Loucy (cell line): Measurements from ENCODE around the gene DLL1.

Source experiments
- H2AFZ ChIP-seq: fragments of 200-600 bp; sonication (generic); 2 replicates; pipeline ENCODE4 v1.6.0; 2016; ENCODE audit warnings: antibody characterized with exemption, mild to moderate bottlenecking, low read length, moderate library complexity
- H3F3A ChIP-seq: fragments of 200-600 bp; 2 replicates; pipeline ENCODE4 v1.6.0; 2016; ENCODE audit warnings: antibody characterized with exemption, low read depth, mild to moderate bottlenecking
- H3K27me3 ChIP-seq: fragments of 200-600 bp; sonication (generic); 2 replicates; pipeline ENCODE4 v1.6.1; 2014; ENCODE audit warnings: low read length, mild to moderate bottlenecking; ENCODE audit not compliant: insufficient read depth, poor library complexity, severe bottlenecking
- H3K36me3 ChIP-seq: fragments of 200-600 bp; sonication (generic); 2 replicates; pipeline ENCODE4 v1.6.1; 2016; ENCODE audit warnings: low read length; ENCODE audit not compliant: insufficient read depth
- H3K4me1 ChIP-seq: fragments of 200-600 bp; sonication (generic); 2 replicates; pipeline ENCODE4 v1.5.1; 2014; ENCODE audit warnings: low read length, mild to moderate bottlenecking; ENCODE audit not compliant: insufficient read depth, poor library complexity, severe bottlenecking
- H3K4me2 ChIP-seq: fragments of 200-600 bp; sonication (generic); 2 replicates; pipeline ENCODE4 v1.6.0; 2014; ENCODE audit warnings: antibody characterized with exemption, low read length, low read depth, mild to moderate bottlenecking; ENCODE audit not compliant: poor library complexity, severe bottlenecking
- H3K4me3 ChIP-seq: fragments of 200-600 bp; sonication (generic); 2 replicates; pipeline ENCODE4 v1.5.1; 2014; ENCODE audit warnings: low read length, mild to moderate bottlenecking, mixed read lengths; ENCODE audit not compliant: poor library complexity, severe bottlenecking
- H3K79me2 ChIP-seq: fragments of 200-600 bp; sonication (generic); 2 replicates; pipeline ENCODE4 v1.6.1; 2014; ENCODE audit warnings: low read length; ENCODE audit not compliant: insufficient read depth
- H3K9ac ChIP-seq: fragments of 200-600 bp; sonication (generic); 2 replicates; pipeline ENCODE4 v1.6.0; 2014; ENCODE audit warnings: mild to moderate bottlenecking, low read depth, low read length, moderate library complexity; ENCODE audit not compliant: poor library complexity, severe bottlenecking
- H3K9me2 ChIP-seq: fragments of 200-600 bp; sonication (generic); replicated peaks from 2 replicates; pipeline ENCODE4 v1.6.1; 2016; ENCODE audit warnings: low read depth, low read length, mixed read lengths
- H3K9me3 ChIP-seq: fragments of 200-600 bp; sonication (generic); 2 replicates; pipeline ENCODE4 v1.6.1; 2014; ENCODE audit warnings: mild to moderate bottlenecking, antibody characterized with exemption, low read length, low read depth; ENCODE audit not compliant: insufficient read depth
- H4K20me1 ChIP-seq: fragments of 200-600 bp; sonication (generic); 2 replicates; pipeline ENCODE4 v1.6.0; 2014; ENCODE audit warnings: antibody characterized with exemption, low read length, mild to moderate bottlenecking; ENCODE audit not compliant: insufficient read depth, poor library complexity, severe bottlenecking
- CTCF ChIP-seq: fragments of 200-600 bp; sonication (generic); conservative IDR thresholded peaks from 2 replicates; pipeline ENCODE4 v1.5.1; 2014; ENCODE audit warnings: mild to moderate bottlenecking, antibody characterized with exemption, low read length
- EZH2phosphoT487 ChIP-seq: fragments of 200-600 bp; IDR thresholded peaks from 2 replicates; pipeline ENCODE4 v1.6.1; 2018; ENCODE audit warnings: antibody characterized with exemption, mild to moderate bottlenecking, moderate library complexity, borderline replicate concordance

The DLL1 gene

DNA sequence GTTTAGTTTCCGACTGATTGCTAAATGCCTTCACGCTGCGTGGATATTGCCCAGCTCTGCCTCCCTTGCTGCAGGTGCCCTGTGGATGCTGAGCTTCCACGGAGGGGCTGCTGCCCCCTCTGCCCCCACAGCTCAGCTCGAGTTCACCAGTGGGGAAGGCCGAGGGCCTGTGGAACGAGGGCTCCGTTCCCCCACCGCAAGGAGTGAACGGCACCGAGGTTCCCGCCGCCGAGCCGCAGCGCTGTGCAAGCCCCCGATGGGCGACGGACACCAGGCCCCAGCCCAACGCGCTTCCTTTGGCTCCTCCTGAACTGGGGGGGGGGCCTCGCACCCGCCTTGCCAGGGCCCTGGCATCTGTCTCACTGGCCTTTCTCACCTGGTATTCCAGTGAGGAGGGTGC is 17.7 kb downstream of the DLL1 start:
- no peaks in the 10 kb centered on the region for H3K27me3 ChIP-seq
- no peaks in the 10 kb centered on the region for H3K9me3 ChIP-seq
- no peak overlapping the region for H3K9ac ChIP-seq
- no peak overlapping the region for H3K4me2 ChIP-seq
- H4K20me1 ChIP-seq: no peaks in the 10 kb centered on the region
- H2AFZ ChIP-seq: no peak overlapping the region
- H3K4me3 ChIP-seq: no peak overlapping the region
- H3F3A ChIP-seq: no peaks in the 10 kb centered on the region
- no peaks in the 10 kb centered on the region for H3K79me2 ChIP-seq
- TF ChIP-seq EZH2phosphoT487 (no peak), CTCF (no peak)
- H3K36me3 ChIP-seq: no peaks in the 10 kb centered on the region
- peaks cover 26% of the 10 kb centered on the region for H3K4me1 ChIP-seq
- H3K9me2 ChIP-seq: no peaks in the 10 kb centered on the region

DNA sequence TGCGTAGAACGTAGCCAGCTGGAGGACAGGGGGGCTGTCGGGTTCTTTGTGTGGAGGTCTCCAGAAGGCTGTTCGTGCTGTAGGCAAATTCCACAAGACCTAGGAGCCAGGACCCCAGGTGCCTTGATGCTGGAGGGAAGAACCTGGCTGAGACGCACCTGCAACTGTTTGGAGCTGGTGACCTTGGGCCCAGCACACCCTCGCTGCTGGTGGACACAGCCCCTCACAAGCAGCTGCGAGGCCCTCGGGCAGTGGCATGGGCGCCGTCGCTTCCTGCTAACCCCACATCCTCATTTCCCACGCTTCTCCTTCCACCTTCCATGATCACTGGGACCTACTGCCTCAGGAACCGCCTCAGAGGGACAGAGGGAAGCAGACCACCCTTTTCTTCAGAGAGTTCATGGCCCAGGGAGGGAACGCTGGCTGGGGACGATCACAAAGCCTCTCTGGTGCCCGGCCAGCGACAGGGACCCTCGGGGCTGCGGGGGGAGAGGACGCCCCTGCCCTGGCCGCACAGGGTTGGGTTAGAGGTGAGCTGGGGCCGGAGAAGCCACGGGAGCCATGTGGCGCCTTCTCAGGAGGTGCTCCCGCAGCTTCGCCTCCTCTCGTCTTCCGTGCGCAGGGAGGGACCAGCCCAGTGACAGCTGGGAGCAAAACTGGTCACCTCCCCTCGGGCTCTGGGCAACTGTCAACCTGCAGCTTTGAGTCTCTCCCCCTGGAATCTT is 18.4 kb downstream of the DLL1 start:
- Histone ChIP-seq H3F3A (no peaks in the 10 kb centered on the region), H3K9me3 (no peaks in the 10 kb centered on the region), H2AFZ (peak overlapping the region; percentile 81), H3K4me1 (peaks cover 19% of the 10 kb centered on the region), H3K9ac (peak overlapping the region; percentile 74), H3K4me2 (peak overlapping the region; percentile 80), H3K27me3 (no peaks in the 10 kb centered on the region), H4K20me1 (no peaks in the 10 kb centered on the region), H3K36me3 (no peaks in the 10 kb centered on the region), H3K4me3 (peak overlapping the region; percentile 74), H3K9me2 (no peaks in the 10 kb centered on the region), H3K79me2 (no peaks in the 10 kb centered on the region)
- no peak for TF ChIP-seq EZH2phosphoT487
- no peak for TF ChIP-seq CTCF

- H3K4me3 ChIP-seq: peak overlapping the region; percentile 74
- H3F3A ChIP-seq: no peaks in the 10 kb centered on the region
- TF ChIP-seq EZH2phosphoT487 (no peak), CTCF (no peak)
- H3K27me3 ChIP-seq: no peaks in the 10 kb centered on the region
- no peaks in the 10 kb centered on the region for H3K9me2 ChIP-seq
- H3K9me3 ChIP-seq: no peaks in the 10 kb centered on the region
- no peaks in the 10 kb centered on the region for H3K36me3 ChIP-seq
- no peaks in the 10 kb centered on the region for H4K20me1 ChIP-seq
- H3K4me2 ChIP-seq: peak overlapping the region; percentile 80
- peak overlapping the region; percentile 81 for H2AFZ ChIP-seq
- H3K4me1 ChIP-seq: peaks cover 17% of the 10 kb centered on the region
- H3K79me2 ChIP-seq: no peaks in the 10 kb centered on the region
- peak overlapping the region; percentile 74 for H3K9ac ChIP-seq
Observed at GRCh38 chr6:170271771-170272314, 19.0 kb downstream of the DLL1 start.
